ENCODE data around the gene QSER1.

- TF ChIP-seq POLR2AphosphoS5 (IDR thresholded peaks at IDR 0.05) = no peak
- no peak for TF ChIP-seq CTCF (IDR thresholded peaks at IDR 0.05)
Measured at GRCh38 chr11:33027233-33027632, 134.6 kb downstream of the QSER1 start.
